SK-N-MC (cell line): ENCODE measurements around the gene HDAC3.

Experiments used
- DNase-seq: peaks from one replicate; pipeline ENCODE4 v3.0.0-alpha.2; 2011; ENCODE audit warnings: low read depth, low spot score
- H3K27ac ChIP-seq: fragments of 200-600 bp; sonication (generic); 2 replicates; pipeline ENCODE4 v1.5.1; 2016; ENCODE audit warnings: mixed run types
- H3K36me3 ChIP-seq: fragments of 200-600 bp; sonication (generic); 2 replicates; pipeline ENCODE4 v1.6.1; 2017; ENCODE audit warnings: antibody characterized with exemption, low read length, mixed read lengths; ENCODE audit not compliant: insufficient read depth
- H3K4me3 ChIP-seq: fragments of 200-600 bp; sonication (generic); 2 replicates; pipeline ENCODE4 v1.5.1; 2016
- H3K9ac ChIP-seq: fragments of 200-600 bp; sonication (generic); 2 replicates; pipeline ENCODE4 v1.8.0; 2017; ENCODE audit warnings: mixed run types, mixed read lengths; ENCODE audit not compliant: insufficient read length
- H3K9me3 ChIP-seq: fragments of 200-600 bp; sonication (generic); 2 replicates; pipeline ENCODE4 v1.6.1; 2017; ENCODE audit warnings: low read depth, mild to moderate bottlenecking, antibody characterized with exemption, low read length, moderate library complexity, mixed read lengths
- EZH2 ChIP-seq: fragments of 200-600 bp; sonication (generic); IDR thresholded peaks from one replicate; pipeline ENCODE4 v1.6.1; 2017; ENCODE audit warnings: antibody characterized with exemption
- FOXP2 ChIP-seq: optimal IDR thresholded peaks from 2 replicates; pipeline ENCODE3; 2011; ENCODE audit warnings: mild to moderate bottlenecking, moderate library complexity; ENCODE audit not compliant: insufficient read depth; ENCODE audit errors: extremely low read length, control extremely low read depth
- POLR2AphosphoS5 ChIP-seq: IDR thresholded peaks from 2 replicates; pipeline ENCODE4 v1.6.1; 2012; ENCODE audit warnings: mild to moderate bottlenecking, low read depth, low read length, borderline replicate concordance

Gene HDAC3

DNA sequence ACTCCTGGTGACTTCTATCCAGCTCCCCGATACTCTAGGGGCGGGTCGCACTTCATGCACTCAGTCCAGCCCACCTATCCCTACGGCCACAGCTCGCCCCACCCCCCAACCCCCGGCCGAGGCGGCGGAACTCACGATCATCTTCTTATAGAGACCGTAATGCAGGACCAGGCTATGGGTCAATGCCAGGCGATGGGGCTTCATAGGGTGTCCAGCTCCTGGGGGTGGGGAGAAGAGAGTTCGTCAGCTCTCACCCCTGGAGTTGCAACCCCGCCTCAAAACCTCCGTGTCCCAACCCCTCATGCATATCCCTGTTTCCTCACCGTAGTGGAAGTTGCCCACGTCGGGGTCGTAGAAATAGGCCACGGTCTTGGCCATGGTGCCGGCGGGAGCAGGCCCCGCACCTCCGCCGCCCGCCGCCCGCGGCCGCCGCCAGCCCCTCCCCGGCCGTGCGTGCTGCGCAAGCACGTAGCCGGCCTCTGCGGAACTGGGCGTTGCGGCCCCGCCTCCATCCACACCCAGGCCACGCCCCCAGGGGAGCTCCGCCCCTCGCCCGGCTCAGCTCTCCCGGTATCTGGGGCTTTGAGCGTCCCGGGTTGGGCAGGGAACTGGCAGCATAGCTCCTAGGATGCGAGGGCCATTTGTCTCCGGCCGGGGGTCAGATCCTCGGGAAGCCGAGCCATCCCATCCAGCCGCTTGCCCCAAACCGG lies at the start of gene HDAC3, which contains the start of gene RELL2:
TSS of gene HDAC3 (minus strand) at position 437 of the 710 bp plus-strand sequence. CDS start at position 378, 59 bp downstream.
TSS of gene RELL2 (plus strand) at position 585 of the 710 bp plus-strand sequence. CDS start 1,229 bp downstream, outside the sequence.
- Histone ChIP-seq H3K9me3 (no peaks in the 10 kb centered on the region), H3K27ac (no peak within 1 kb of the TSS), H3K9ac (peak within 1 kb of the TSS; percentile 96), H3K4me3 (peak within 1 kb of the TSS; percentile 99), H3K36me3 (peaks cover 17% of the 10 kb centered on the region)
- peak; percentile 89 for TF ChIP-seq POLR2AphosphoS5
- TF ChIP-seq EZH2, result no peak
- no peak for DNase-seq

GRCh38 chr5:141685591-141685990 lies 48.9 kb upstream of the HDAC3 start:
- no peak overlapping the region for H3K27ac ChIP-seq
- no peaks in the 10 kb centered on the region for H3K36me3 ChIP-seq
- H3K9me3 ChIP-seq, result no peaks in the 10 kb centered on the region
- DNase-seq, result no peak
- TF ChIP-seq POLR2AphosphoS5, result no peak
- no peak for TF ChIP-seq FOXP2
- TF ChIP-seq EZH2, result no peak
- H3K9ac ChIP-seq, result no peak overlapping the region
- H3K4me3 ChIP-seq, result no peak overlapping the region

DNA sequence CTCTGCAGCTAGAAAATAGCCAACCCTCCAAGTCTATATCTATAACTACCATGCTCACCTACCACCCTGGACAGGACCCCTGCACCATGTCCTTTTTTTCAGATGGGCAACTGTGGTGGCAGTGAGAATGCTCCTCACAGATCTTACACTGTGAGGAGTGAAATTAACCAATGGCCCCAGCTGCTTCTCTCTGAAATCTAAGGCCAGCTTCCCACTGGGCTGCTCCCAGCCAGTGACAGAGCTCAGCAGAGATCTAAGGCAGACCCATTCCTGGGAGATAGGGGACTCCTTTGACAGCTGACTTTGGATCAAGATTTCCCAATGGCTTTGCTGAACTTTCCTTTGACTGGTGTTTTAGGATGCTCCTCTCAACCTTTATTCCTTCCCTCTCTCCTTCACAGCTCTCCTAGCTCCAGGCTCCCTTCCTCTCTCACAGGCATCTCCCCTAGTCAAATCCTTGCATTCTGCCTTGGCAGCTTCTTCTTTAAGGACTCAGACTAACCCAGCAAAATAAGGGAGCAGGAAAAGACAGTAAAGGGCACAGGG lies 47.0 kb upstream of the HDAC3 start:
- H3K36me3 ChIP-seq, result no peaks in the 10 kb centered on the region
- no peak overlapping the region for H3K9ac ChIP-seq
- no peak for DNase-seq
- H3K27ac ChIP-seq, result no peak overlapping the region
- no peak overlapping the region for H3K4me3 ChIP-seq
- no peaks in the 10 kb centered on the region for H3K9me3 ChIP-seq
- no peak for TF ChIP-seq EZH2
- no peak for TF ChIP-seq POLR2AphosphoS5
- no peak for TF ChIP-seq FOXP2

GRCh38 chr5:141681695-141682641 lies 45.3 kb upstream of the HDAC3 start, which contains the start of gene ARAP3:
Gene ARAP3, minus strand, starts transcription at chr5:141682230. Its CDS starts 1,744 bp downstream, at chr5:141680486.
- DNase-seq, result no peak
- no peak within 1 kb of the TSS for H3K9ac ChIP-seq
- no peaks in the 10 kb centered on the region for H3K9me3 ChIP-seq
- H3K27ac ChIP-seq, result no peak within 1 kb of the TSS
- H3K4me3 ChIP-seq, result no peak within 1 kb of the TSS
- TF ChIP-seq EZH2 (no peak), POLR2AphosphoS5 (no peak), FOXP2 (no peak)
- H3K36me3 ChIP-seq, result no peaks in the 10 kb centered on the region

DNA sequence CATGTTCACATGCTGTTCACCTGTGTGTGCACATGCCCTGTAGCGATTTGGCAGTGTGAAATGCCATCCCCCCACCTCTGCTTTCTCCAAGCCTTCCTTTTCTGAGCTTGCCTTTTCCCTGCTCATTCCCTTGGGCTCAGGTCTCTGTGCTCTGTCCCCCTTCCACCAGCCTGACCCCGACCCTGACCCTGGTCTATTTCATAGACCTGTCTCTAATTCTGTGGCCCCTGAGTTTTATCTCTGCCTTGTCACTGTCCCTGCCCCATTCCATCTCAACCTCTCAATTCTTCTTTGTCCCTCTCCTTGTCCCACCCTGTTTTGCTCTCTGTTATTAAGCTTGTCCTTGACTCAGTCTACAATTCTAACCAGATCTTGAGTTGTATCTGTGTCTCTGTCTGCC lies 44.6 kb upstream of the HDAC3 start:
- no peak for DNase-seq
- Histone ChIP-seq H3K27ac (no peak overlapping the region), H3K4me3 (no peak overlapping the region), H3K36me3 (no peaks in the 10 kb centered on the region), H3K9ac (no peak overlapping the region), H3K9me3 (no peaks in the 10 kb centered on the region)
- no peak for TF ChIP-seq EZH2
- no peak for TF ChIP-seq POLR2AphosphoS5
- TF ChIP-seq FOXP2, result no peak

DNA sequence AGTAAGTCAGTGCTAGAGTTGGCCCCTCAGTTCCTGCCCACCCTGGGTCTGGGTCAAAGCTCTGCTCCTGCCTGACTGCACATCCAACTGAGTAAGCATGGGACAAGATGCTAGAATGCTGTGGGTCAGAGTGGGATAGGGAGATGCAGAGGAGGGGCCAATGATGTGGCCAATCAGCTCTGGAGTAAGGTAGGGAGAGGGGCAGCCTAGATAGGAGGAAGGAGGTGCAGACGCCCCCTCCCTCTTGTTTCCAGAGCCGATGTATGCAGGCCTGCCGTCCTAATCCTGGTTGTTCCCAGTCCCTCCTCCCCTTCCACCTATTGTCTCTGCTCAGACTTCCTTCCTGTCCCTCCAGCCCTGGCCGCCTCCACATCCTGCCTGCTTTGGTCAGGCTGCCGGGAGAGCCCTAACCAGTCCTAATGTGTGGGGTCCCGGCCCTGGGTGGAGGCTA lies 44.1 kb upstream of the HDAC3 start:
- no peak overlapping the region for H3K27ac ChIP-seq
- H3K9me3 ChIP-seq, result no peaks in the 10 kb centered on the region
- no peak overlapping the region for H3K9ac ChIP-seq
- no peak for TF ChIP-seq POLR2AphosphoS5
- H3K36me3 ChIP-seq, result no peaks in the 10 kb centered on the region
- H3K4me3 ChIP-seq, result no peak overlapping the region
- DNase-seq, result no peak

- TF ChIP-seq EZH2 (no peak), POLR2AphosphoS5 (no peak), FOXP2 (no peak)
- Histone ChIP-seq H3K4me3 (no peak overlapping the region), H3K9ac (no peak overlapping the region), H3K27ac (no peak overlapping the region), H3K36me3 (no peaks in the 10 kb centered on the region), H3K9me3 (no peaks in the 10 kb centered on the region)
- no peak for DNase-seq
These were observed 43.5 kb upstream of the HDAC3 start for GRCh38 chr5:141680178-141680577.

- H3K9ac ChIP-seq, result no peak overlapping the region
- H3K9me3 ChIP-seq, result no peaks in the 10 kb centered on the region
- no peak overlapping the region for H3K4me3 ChIP-seq
- H3K27ac ChIP-seq, result no peak overlapping the region
- TF ChIP-seq EZH2 (no peak), POLR2AphosphoS5 (no peak), FOXP2 (no peak)
- no peak for DNase-seq
- H3K36me3 ChIP-seq, result no peaks in the 10 kb centered on the region
These were observed 40.8 kb upstream of the HDAC3 start for GRCh38 chr5:141677415-141677814.
